Skin epidermis (tissue), 12 donors: Measurements from ENCODE around the gene KIRREL3.

Source experiments
- H3K27ac ChIP-seq, 21 experiments: fragments of 200-600 bp; sonication (generic) in 11 of 21; one replicate each; pipeline ENCODE4 v1.5.0; 2020; ENCODE audit warnings: mild to moderate bottlenecking in 3 of 21, inconsistent platforms in 2 of 21, moderate library complexity in 2 of 21
- H3K4me3 ChIP-seq, 7 experiments: fragments of 200-600 bp; sonication (generic) in 2 of 7; one replicate each; pipeline ENCODE4 v1.5.0; 2020; ENCODE audit warnings: inconsistent platforms in 2 of 7, mild to moderate bottlenecking in 2 of 7, moderate library complexity in 1 of 7

Gene KIRREL3

GRCh38 chr11:126417091-126417862 is 583.3 kb downstream of the KIRREL3 start:
- peak overlapping the region; percentile 23 to 42 (median 34) for H3K4me3 ChIP-seq

GRCh38 chr11:126416542-126417090 is 584.0 kb downstream of the KIRREL3 start:
- Histone ChIP-seq H3K27ac (peak overlapping the region; percentile 6 to 91 (median 76)), H3K4me3 (peak overlapping the region; percentile 23 to 42 (median 34))

More at GRCh38 chr11:126417091-126417862, 583.3 kb downstream of the KIRREL3 start:
- peak overlapping the region in 20 of 21 experiments; percentile 6 to 91 (median 76) for H3K27ac ChIP-seq

GRCh38 chr11:126415669-126416420 is 584.7 kb downstream of the KIRREL3 start:
- Histone ChIP-seq H3K4me3 (peak overlapping the region in 5 of 7 experiments; percentile 23 to 42 (median 32)), H3K27ac (peak overlapping the region in 20 of 21 experiments; percentile 25 to 91 (median 76))

GRCh38 chr11:126415128-126415527 is 585.4 kb downstream of the KIRREL3 start:
- Histone ChIP-seq H3K27ac (peak overlapping the region in 20 of 21 experiments; percentile 16 to 91 (median 76)), H3K4me3 (no peak overlapping the region)

- H3K27ac ChIP-seq: peak overlapping the region in 19 of 21 experiments; percentile 19 to 91 (median 76)
- no peak overlapping the region for H3K4me3 ChIP-seq
Measured at GRCh38 chr11:126414615-126415014, 586.0 kb downstream of the KIRREL3 start.

- peak overlapping the region in 16 of 21 experiments; percentile 45 to 91 (median 80) for H3K27ac ChIP-seq
- no peak overlapping the region for H3K4me3 ChIP-seq
Measured at GRCh38 chr11:126413843-126414405, 586.6 kb downstream of the KIRREL3 start.

GRCh38 chr11:126413426-126413825 is 587.1 kb downstream of the KIRREL3 start:
- Histone ChIP-seq H3K4me3 (no peak overlapping the region), H3K27ac (peak overlapping the region in 11 of 21 experiments; percentile 20 to 88 (median 80))

GRCh38 chr11:126411971-126412381 is 588.6 kb downstream of the KIRREL3 start:
- H3K27ac ChIP-seq: peak overlapping the region in 5 of 21 experiments; percentile 2 to 65 (median 52)
- no peak overlapping the region for H3K4me3 ChIP-seq

GRCh38 chr11:126410649-126411048 is 589.9 kb downstream of the KIRREL3 start:
- Histone ChIP-seq H3K4me3 (no peak overlapping the region), H3K27ac (peak overlapping the region in 7 of 21 experiments; percentile 8 to 65 (median 24))

- no peak overlapping the region for H3K4me3 ChIP-seq
- H3K27ac ChIP-seq: peak overlapping the region in 6 of 21 experiments; percentile 9 to 67 (median 26)
Measured at GRCh38 chr11:126409620-126409985, 591.0 kb downstream of the KIRREL3 start.

- peak overlapping the region in 6 of 21 experiments; percentile 9 to 45 (median 22) for H3K27ac ChIP-seq
Measured at GRCh38 chr11:126408901-126409619, 591.5 kb downstream of the KIRREL3 start.

GRCh38 chr11:126408496-126408895 is 592.1 kb downstream of the KIRREL3 start:
- Histone ChIP-seq H3K27ac (peak overlapping the region in 5 of 21 experiments; percentile 13 to 31 (median 20)), H3K4me3 (no peak overlapping the region)

More at GRCh38 chr11:126408901-126409619, 591.5 kb downstream of the KIRREL3 start:
- H3K4me3 ChIP-seq: no peak overlapping the region

GRCh38 chr11:126407682-126408288 is 592.8 kb downstream of the KIRREL3 start:
- peak overlapping the region in 2 of 21 experiments; percentile 13 to 50 for H3K27ac ChIP-seq

GRCh38 chr11:126407101-126407521 is 593.5 kb downstream of the KIRREL3 start:
- Histone ChIP-seq H3K27ac (peak overlapping the region in 3 of 21 experiments; percentile 2 to 50 (median 11)), H3K4me3 (no peak overlapping the region)

More at GRCh38 chr11:126407682-126408288, 592.8 kb downstream of the KIRREL3 start:
- no peak overlapping the region for H3K4me3 ChIP-seq

- no peak overlapping the region for H3K4me3 ChIP-seq
- H3K27ac ChIP-seq: peak overlapping the region in 6 of 21 experiments; percentile 2 to 50 (median 22)
Measured at GRCh38 chr11:126406368-126406767, 594.2 kb downstream of the KIRREL3 start.

GRCh38 chr11:126405906-126406305 is 594.7 kb downstream of the KIRREL3 start:
- peak overlapping the region in 7 of 21 experiments; percentile 2 to 50 (median 22) for H3K27ac ChIP-seq
- no peak overlapping the region for H3K4me3 ChIP-seq

GRCh38 chr11:126405374-126405773 is 595.2 kb downstream of the KIRREL3 start:
- peak overlapping the region in 6 of 21 experiments; percentile 1 to 50 (median 12) for H3K27ac ChIP-seq
- no peak overlapping the region for H3K4me3 ChIP-seq

GRCh38 chr11:126404367-126404766 is 596.2 kb downstream of the KIRREL3 start:
- Histone ChIP-seq H3K4me3 (no peak overlapping the region), H3K27ac (peak overlapping the region in 3 of 21 experiments; percentile 44 to 60 (median 50))
